GM23338 (cell line): Measurements from ENCODE around the gene AGAP1. TPM values are rescaled to one million over a fixed set of nuclear protein-coding genes. Genes with fewer than 3 reads are reported as not detected.

Source experiments
- ATAC-seq: fragments of 200-7000 bp; cut with Tn5 transposase; 3 replicates; pipeline ENCODE4 v1.9.1; 2020
- DNase-seq: peaks from one replicate; pipeline ENCODE4 v3.0.0-alpha.2; 2015; ENCODE audit warnings: low spot score
- H2AFZ ChIP-seq: fragments of 200-600 bp; sonication (generic); 2 replicates; pipeline ENCODE4 v1.8.0; 2016; ENCODE audit warnings: antibody characterized with exemption, mild to moderate bottlenecking, moderate library complexity
- H3F3A ChIP-seq: fragments of 200-600 bp; sonication (generic); replicated peaks from 2 replicates; pipeline ENCODE4 v1.8.0; 2017; ENCODE audit warnings: antibody characterized with exemption, mixed run types, low read depth
- H3K27ac ChIP-seq: fragments of 200-600 bp; sonication (generic); 2 replicates; pipeline ENCODE4 v1.6.1; 2016; ENCODE audit warnings: low read depth
- H3K27me3 ChIP-seq: fragments of 200-600 bp; sonication (generic); 2 replicates; pipeline ENCODE4 v1.8.0; 2016; ENCODE audit warnings: mild to moderate bottlenecking, mixed run types, moderate library complexity; ENCODE audit not compliant: insufficient read depth
- H3K36me3 ChIP-seq: fragments of 200-600 bp; sonication (generic); 2 replicates; pipeline ENCODE4 v1.8.0; 2016; ENCODE audit warnings: mild to moderate bottlenecking; ENCODE audit not compliant: insufficient read depth
- H3K4me1 ChIP-seq: fragments of 200-600 bp; sonication (generic); 2 replicates; pipeline ENCODE4 v1.8.0; 2016; ENCODE audit warnings: mild to moderate bottlenecking, moderate library complexity; ENCODE audit not compliant: insufficient read depth
- H3K4me2 ChIP-seq: fragments of 200-600 bp; sonication (generic); 2 replicates; pipeline ENCODE4 v1.7.1; 2017; ENCODE audit warnings: mixed run types
- H3K4me3 ChIP-seq: fragments of 200-600 bp; sonication (generic); 2 replicates; pipeline ENCODE4 v1.6.1; 2016; ENCODE audit warnings: mixed run types
- H3K79me2 ChIP-seq: fragments of 200-600 bp; sonication (generic); replicated peaks from 2 replicates; pipeline ENCODE4 v1.8.0; 2017; ENCODE audit warnings: mild to moderate bottlenecking; ENCODE audit not compliant: insufficient read depth
- H3K9me2 ChIP-seq: fragments of 200-600 bp; sonication (generic); 2 replicates; pipeline ENCODE4 v1.8.0; 2017; ENCODE audit not compliant: insufficient read depth
- H4K20me1 ChIP-seq: fragments of 200-600 bp; sonication (generic); replicated peaks from 2 replicates; pipeline ENCODE4 v1.8.0; 2017; ENCODE audit warnings: mild to moderate bottlenecking; ENCODE audit not compliant: insufficient read depth
- H3K27ac Mint-ChIP-seq: 2 replicates; pipeline ENCODE4 v1.8.0; 2020; ENCODE audit warnings: inconsistent platforms, mild to moderate bottlenecking, moderate library complexity, mixed read lengths
- H3K27me3 Mint-ChIP-seq: 3 replicates; pipeline ENCODE4 v1.8.0; 2022; ENCODE audit warnings: low read depth, mild to moderate bottlenecking, moderate library complexity, mixed read lengths, inconsistent platforms; ENCODE audit not compliant: insufficient read depth, poor library complexity
- H3K36me3 Mint-ChIP-seq: 3 replicates; pipeline ENCODE4 v1.8.0; 2021; ENCODE audit warnings: low read depth, mild to moderate bottlenecking, inconsistent platforms, moderate library complexity, mixed read lengths
- H3K4me1 Mint-ChIP-seq: 3 replicates; pipeline ENCODE4 v1.8.0; 2020; ENCODE audit warnings: mild to moderate bottlenecking, inconsistent platforms, mixed read lengths
- H3K4me3 Mint-ChIP-seq: 3 replicates; pipeline ENCODE4 v1.8.0; 2021; ENCODE audit warnings: moderate library complexity, mild to moderate bottlenecking, inconsistent platforms, mixed read lengths
- H3K9me3 Mint-ChIP-seq: 3 replicates; pipeline ENCODE4 v1.8.0; 2020; ENCODE audit warnings: moderate library complexity, mild to moderate bottlenecking, inconsistent platforms, mixed read lengths
- EZH2 ChIP-seq: fragments of 200-600 bp; sonication (generic); IDR thresholded peaks from one replicate; pipeline ENCODE4 v1.8.0; 2017; ENCODE audit warnings: antibody characterized with exemption, mild to moderate bottlenecking, low read depth; ENCODE audit not compliant: unreplicated experiment
- EZH2phosphoT487 ChIP-seq: fragments of 200-600 bp; sonication (generic); IDR thresholded peaks from one replicate; pipeline ENCODE4 v1.8.1; 2018; ENCODE audit warnings: antibody characterized with exemption; ENCODE audit not compliant: unreplicated experiment
- NANOG ChIP-seq: IDR thresholded peaks from 2 replicates; pipeline ENCODE4 v1.6.1; 2016; ENCODE audit warnings: antibody characterized with exemption, borderline replicate concordance
- POLR2AphosphoS5 ChIP-seq: IDR thresholded peaks from 2 replicates; pipeline ENCODE4 v1.6.1; 2016; ENCODE audit warnings: antibody characterized with exemption, low read depth
- ZNF462 ChIP-seq: fragments of 250-450 bp; sonication (Bioruptor Pico); IDR thresholded peaks from 2 replicates; pipeline ENCODE4 v1.5.0; 2020; ENCODE audit warnings: mild to moderate bottlenecking, moderate library complexity
- polyA plus RNA-seq: library from polyadenylated mRNA; unstranded; fragments of >200 nt; fragmentation: Nextera tagmentation; extraction: Ambion mirVana; gene quantifications from 2 replicates; pipeline ENCODE4 v1.2.1, GENCODE V29; 2016
- total RNA-seq: library from RNA; depleted of rRNA; stranded (reverse); fragments of >200 nt; shearing (Covaris generic); gene quantifications from 2 replicates; pipeline ENCODE4 v1.2.3, GENCODE V29; 2014

Gene AGAP1
- total and polyA plus RNA-seq, 2 experiments from 2014 or later = 13.3 to 27.9 TPM

GRCh38 chr2:236165842-236166795, 672.3 kb downstream of the AGAP1 start:
- H3K36me3 ChIP-seq = no peaks in the 10 kb centered on the region
- H3K4me2 ChIP-seq = peak overlapping the region; percentile 73
- no peak overlapping the region for H3K27ac ChIP-seq
- peak overlapping the region; percentile 69 for H3K4me3 ChIP-seq
- peaks cover 100% of the 10 kb centered on the region for H3K27me3 ChIP-seq
- H3K79me2 ChIP-seq = no peaks in the 10 kb centered on the region
- Mint-ChIP-seq H3K4me3 (peak overlapping the region; percentile 75), H3K36me3 (peaks cover 17% of the 10 kb centered on the region), H3K27me3 (peaks cover 86% of the 10 kb centered on the region), H3K27ac (no peak overlapping the region), H3K9me3 (0 out of 3 replicates have a peak, but pooled peaks cover 2% of the 10 kb centered on the region), H3K4me1 (peaks cover 59% of the 10 kb centered on the region)
- peaks cover 57% of the 10 kb centered on the region for H3F3A ChIP-seq
- H3K4me1 ChIP-seq = peaks cover 67% of the 10 kb centered on the region
- DNase-seq (peak; percentile 60), ATAC-seq (no peak)
- no peaks in the 10 kb centered on the region for H3K9me2 ChIP-seq
- H4K20me1 ChIP-seq = peaks cover 26% of the 10 kb centered on the region
- H2AFZ ChIP-seq = peak overlapping the region; percentile 78; the same call in 1 of the 2 replicates
- peak; percentile 66 for TF ChIP-seq EZH2
- TF ChIP-seq POLR2AphosphoS5 = no peak
- no peak for TF ChIP-seq NANOG
- peak; percentile 25 for TF ChIP-seq EZH2phosphoT487
- TF ChIP-seq ZNF462 (CRISPR knock-in tag) = no peak
